Measurements from ENCODE around the gene SAV1.

DNA sequence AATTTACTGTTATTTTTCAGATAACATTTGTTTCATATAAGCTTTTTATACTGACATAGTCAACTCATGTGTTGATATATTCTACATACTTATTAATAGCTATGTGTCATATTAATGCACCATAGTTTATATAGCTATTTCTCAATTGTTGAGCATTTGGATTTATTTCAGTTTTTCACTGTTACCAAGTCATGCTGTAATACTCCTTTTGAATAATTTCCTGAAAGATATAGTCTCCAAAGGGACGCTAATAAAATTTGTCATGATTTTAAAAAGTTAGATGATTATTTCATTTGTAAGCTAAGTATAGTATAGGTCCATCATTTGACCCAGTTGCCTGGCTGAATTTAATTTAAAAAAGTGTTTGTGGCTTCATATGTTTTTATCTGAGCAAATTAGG is 60.3 kb downstream of the SAV1 start:
- TF ChIP-seq, protein P1, sequence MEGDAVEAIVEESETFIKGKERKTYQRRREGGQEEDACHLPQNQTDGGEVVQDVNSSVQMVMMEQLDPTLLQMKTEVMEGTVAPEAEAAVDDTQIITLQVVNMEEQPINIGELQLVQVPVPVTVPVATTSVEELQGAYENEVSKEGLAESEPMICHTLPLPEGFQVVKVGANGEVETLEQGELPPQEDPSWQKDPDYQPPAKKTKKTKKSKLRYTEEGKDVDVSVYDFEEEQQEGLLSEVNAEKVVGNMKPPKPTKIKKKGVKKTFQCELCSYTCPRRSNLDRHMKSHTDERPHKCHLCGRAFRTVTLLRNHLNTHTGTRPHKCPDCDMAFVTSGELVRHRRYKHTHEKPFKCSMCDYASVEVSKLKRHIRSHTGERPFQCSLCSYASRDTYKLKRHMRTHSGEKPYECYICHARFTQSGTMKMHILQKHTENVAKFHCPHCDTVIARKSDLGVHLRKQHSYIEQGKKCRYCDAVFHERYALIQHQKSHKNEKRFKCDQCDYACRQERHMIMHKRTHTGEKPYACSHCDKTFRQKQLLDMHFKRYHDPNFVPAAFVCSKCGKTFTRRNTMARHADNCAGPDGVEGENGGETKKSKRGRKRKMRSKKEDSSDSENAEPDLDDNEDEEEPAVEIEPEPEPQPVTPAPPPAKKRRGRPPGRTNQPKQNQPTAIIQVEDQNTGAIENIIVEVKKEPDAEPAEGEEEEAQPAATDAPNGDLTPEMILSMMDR (IDR thresholded peaks at IDR 0.05), result no peak
- TF ChIP-seq EZH2 (IDR thresholded peaks at IDR 0.05; ENCODE audit: borderline replicate concordance, insufficient read depth, low read depth, low read length, poor library complexity, severe bottlenecking), result no peak
